ENCODE data around the gene FOXP1.

Gene FOXP1

DNA sequence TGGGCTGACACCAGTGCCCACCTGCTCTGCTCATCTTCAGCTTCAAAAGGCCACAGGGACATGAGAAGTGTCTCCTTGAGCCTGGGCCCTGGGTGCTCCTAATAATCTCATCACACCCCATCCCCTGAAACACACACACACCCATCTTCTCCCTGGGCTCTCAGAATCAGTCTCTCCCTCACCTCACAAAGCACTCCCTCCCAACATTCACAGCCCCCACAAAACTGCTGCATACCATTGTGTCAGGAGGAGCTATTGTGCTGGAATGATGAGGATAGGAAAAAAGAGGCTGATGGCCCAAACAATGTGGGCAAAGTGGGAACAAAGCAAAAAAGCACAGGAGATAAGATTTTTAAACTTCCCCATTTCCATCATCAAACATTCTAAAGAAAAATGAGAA, 16.8 kb downstream of the FOXP1 start:
- Histone ChIP-seq H3K27me3 (replicated peaks) (no peaks in the 10 kb centered on the region), H3K4me3 (ENCODE audit: low read depth, low read length) (no peak overlapping the region), H3K27ac (no peak overlapping the region), H3K36me3 (replicated peaks) (peaks cover 3% of the 10 kb centered on the region)
- TF ChIP-seq, protein P1, sequence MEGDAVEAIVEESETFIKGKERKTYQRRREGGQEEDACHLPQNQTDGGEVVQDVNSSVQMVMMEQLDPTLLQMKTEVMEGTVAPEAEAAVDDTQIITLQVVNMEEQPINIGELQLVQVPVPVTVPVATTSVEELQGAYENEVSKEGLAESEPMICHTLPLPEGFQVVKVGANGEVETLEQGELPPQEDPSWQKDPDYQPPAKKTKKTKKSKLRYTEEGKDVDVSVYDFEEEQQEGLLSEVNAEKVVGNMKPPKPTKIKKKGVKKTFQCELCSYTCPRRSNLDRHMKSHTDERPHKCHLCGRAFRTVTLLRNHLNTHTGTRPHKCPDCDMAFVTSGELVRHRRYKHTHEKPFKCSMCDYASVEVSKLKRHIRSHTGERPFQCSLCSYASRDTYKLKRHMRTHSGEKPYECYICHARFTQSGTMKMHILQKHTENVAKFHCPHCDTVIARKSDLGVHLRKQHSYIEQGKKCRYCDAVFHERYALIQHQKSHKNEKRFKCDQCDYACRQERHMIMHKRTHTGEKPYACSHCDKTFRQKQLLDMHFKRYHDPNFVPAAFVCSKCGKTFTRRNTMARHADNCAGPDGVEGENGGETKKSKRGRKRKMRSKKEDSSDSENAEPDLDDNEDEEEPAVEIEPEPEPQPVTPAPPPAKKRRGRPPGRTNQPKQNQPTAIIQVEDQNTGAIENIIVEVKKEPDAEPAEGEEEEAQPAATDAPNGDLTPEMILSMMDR (IDR thresholded peaks at IDR 0.05; ENCODE audit: low read depth, low read length, missing control alignments) = no peak
- DNase-seq = no peak
- in situ Hi-C loops (cut with HindIII; ENCODE audit: low pct_ligation_motif_present, low sequenced_read_pairs) = no loop called here

DNA sequence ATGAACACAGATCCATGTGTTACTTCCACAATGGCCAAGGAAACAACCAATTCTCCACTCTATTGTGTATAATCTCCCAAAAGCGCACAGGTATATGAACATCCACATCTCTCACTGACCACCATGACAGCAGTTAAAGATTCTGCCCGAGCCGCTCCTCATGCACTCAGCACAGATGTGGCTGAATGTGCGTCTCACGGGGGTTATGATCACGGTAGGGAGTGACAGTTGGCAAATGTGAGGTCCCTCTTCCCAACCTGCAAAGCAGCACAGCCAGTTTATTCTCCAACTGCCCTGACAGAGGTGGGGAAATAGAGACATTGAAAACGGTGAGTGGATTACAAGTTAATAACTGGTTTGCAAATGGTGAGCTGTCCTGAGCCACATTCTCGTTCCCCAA, 17.6 kb downstream of the FOXP1 start:
- peaks cover 3% of the 10 kb centered on the region for H3K36me3 ChIP-seq (replicated peaks)
- no peak overlapping the region for H3K4me3 ChIP-seq (ENCODE audit: low read depth, low read length)
- no peak for DNase-seq
- TF ChIP-seq, protein P1 (IDR thresholded peaks at IDR 0.05; ENCODE audit: low read depth, low read length, missing control alignments) = no peak
- no peaks in the 10 kb centered on the region for H3K27me3 ChIP-seq (replicated peaks)
- in situ Hi-C loops (cut with HindIII; ENCODE audit: low pct_ligation_motif_present, low sequenced_read_pairs) = no loop called here
- no peak overlapping the region for H3K27ac ChIP-seq

DNA sequence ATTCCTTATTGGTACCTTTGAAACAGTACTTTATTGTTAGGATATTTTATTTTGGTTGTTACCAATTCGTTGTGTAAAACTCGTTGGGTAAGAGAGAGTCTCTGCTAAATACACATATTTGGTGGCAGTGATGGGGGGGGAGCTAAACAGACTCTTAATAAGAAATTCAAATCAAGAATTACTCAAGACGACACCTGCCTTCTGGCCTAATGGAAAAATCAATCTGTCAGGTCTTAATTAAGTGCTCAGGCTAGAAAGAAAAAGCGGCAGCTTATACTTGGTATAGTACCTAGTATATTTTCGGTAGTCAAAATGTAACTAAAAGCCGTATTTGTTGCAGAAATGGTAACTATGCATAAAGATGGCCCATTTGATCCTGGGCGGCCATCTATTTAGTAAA, 18.2 kb downstream of the FOXP1 start:
- no peak overlapping the region for H3K27ac ChIP-seq
- DNase-seq = no peak
- H3K36me3 ChIP-seq (replicated peaks) = peaks cover under 1% of the 10 kb centered on the region
- H3K27me3 ChIP-seq (replicated peaks) = no peaks in the 10 kb centered on the region
- in situ Hi-C loops (cut with HindIII; ENCODE audit: low pct_ligation_motif_present, low sequenced_read_pairs) = no loop called here
- TF ChIP-seq, protein P1 (IDR thresholded peaks at IDR 0.05; ENCODE audit: low read depth, low read length, missing control alignments) = no peak
- H3K4me3 ChIP-seq (ENCODE audit: low read depth, low read length) = no peak overlapping the region

DNA sequence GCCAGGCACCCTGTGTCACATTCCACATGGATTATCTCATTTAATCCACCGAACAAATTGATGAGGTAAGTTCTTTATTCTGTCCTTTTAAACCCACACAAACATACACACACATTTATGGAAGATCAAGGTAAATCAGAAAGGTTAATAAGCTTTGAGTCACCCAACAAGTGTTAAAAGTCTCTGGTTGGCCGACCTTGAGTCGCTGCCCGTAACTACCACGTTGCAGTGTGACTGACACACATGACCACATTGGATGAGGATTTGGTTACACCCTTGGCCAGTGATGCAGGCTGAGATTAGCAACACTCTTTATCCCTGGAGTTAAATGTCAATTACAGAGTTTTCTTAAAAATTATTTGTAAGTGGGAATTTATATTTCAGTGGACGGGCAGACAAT, 19.2 kb downstream of the FOXP1 start:
- Histone ChIP-seq H3K27me3 (replicated peaks) (no peaks in the 10 kb centered on the region), H3K36me3 (replicated peaks) (no peaks in the 10 kb centered on the region), H3K27ac (no peak overlapping the region), H3K4me3 (ENCODE audit: low read depth, low read length) (no peak overlapping the region)
- TF ChIP-seq, protein P1 (IDR thresholded peaks at IDR 0.05; ENCODE audit: low read depth, low read length, missing control alignments) = no peak
- DNase-seq = no peak
- in situ Hi-C loops (cut with HindIII; ENCODE audit: low pct_ligation_motif_present, low sequenced_read_pairs) = no loop called here

DNA sequence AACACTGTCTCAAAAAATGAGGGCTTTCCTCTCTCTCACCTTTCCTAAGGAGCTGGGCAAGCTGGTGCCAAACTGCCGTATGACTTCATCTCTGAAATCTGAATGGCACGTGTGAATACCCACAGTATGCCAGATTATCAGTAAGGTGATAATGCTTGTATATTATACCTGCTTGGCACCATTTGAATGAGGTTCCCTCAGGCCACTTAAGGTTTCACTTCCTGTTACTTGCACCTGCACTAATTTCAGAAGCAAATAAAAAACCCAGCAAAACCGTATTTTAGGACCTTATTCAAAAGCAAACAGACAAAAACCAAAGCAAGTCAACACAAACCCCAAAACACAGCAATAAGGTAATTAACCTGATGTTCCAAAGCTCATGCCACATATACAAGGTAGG, 19.7 kb downstream of the FOXP1 start:
- TF ChIP-seq, protein P1 (IDR thresholded peaks at IDR 0.05; ENCODE audit: low read depth, low read length, missing control alignments) = no peak
- Histone ChIP-seq H3K27ac (no peak overlapping the region), H3K27me3 (replicated peaks) (no peaks in the 10 kb centered on the region), H3K4me3 (ENCODE audit: low read depth, low read length) (no peak overlapping the region), H3K36me3 (replicated peaks) (no peaks in the 10 kb centered on the region)
- in situ Hi-C loops (cut with HindIII; ENCODE audit: low pct_ligation_motif_present, low sequenced_read_pairs) = no loop called here
- no peak for DNase-seq

DNA sequence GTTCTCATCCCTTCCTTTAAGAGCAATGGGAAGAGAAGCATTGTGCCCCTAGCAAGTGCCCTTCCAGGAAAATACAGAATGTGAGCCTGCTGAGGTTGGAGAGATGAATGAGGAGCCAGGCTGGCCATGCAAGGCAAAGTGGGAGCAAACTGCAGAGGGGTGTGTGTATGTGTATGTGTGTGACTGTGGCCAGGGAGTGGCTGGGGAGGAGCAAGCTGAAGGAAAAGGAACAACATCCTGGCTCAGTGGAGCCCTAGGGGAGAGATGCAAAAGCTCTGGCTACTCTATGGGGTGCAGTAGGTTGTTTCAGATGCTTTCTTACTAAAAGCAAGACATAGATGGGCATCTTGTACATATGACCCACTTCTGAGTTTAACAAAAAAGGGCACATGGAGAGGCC, 20.6 kb downstream of the FOXP1 start:
- Histone ChIP-seq H3K36me3 (replicated peaks) (no peaks in the 10 kb centered on the region), H3K27ac (no peak overlapping the region), H3K4me3 (ENCODE audit: low read depth, low read length) (no peak overlapping the region), H3K27me3 (replicated peaks) (no peaks in the 10 kb centered on the region)
- no peak for DNase-seq
- in situ Hi-C loops (cut with HindIII; ENCODE audit: low pct_ligation_motif_present, low sequenced_read_pairs) = no loop called here
- TF ChIP-seq, protein P1 (IDR thresholded peaks at IDR 0.05; ENCODE audit: low read depth, low read length, missing control alignments) = no peak
